ENCODE data around the gene S100A2. TPM values are rescaled to one million over a fixed set of nuclear protein-coding genes. Genes with fewer than 3 reads are reported as not detected.

Gene S100A2
- total and polyA plus RNA-seq, 2 experiments from 2014 or later = 0.66 to 0.89 TPM

DNA sequence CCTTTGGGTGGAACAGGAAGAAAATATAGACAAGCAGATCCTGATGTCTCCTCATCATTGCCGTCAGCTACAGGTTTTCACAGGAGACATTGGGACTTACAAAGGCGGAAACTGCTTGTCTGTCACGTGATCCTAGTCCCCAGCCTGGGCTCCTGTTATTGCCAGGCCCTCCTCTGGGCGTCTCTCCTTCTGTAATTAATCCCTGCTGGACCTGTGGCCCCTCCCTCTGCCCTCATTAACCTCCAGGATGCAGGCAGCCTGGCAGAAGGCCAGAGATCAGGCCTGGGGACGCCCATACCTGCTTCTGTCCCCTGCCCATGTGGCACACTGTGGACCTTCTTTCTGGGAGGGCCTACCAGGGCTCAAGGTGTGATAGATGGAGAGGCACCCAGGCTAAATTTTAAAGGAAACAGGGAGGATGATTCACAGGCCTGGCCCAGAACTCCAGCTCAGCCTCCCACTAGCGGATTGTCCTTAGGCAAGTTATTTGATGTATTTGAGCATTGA, 27.3 kb downstream of the S100A2 start:
- Histone ChIP-seq H3K9me2 (ENCODE audit: insufficient read depth) (peaks cover 6% of the 10 kb centered on the region; the same call in 1 of the 2 replicates), H3K4me3 (no peak overlapping the region), H2AFZ (peak overlapping the region; percentile 76; the same call in 1 of the 2 replicates), H3K27me3 (ENCODE audit: insufficient read depth) (peaks cover 32% of the 10 kb centered on the region), H3K27ac (ENCODE audit: low read depth) (peak overlapping the region; percentile 11; the same call in 1 of the 2 replicates), H3K4me2 (peak overlapping the region; percentile 60; the same call in 1 of the 2 replicates), H3K79me2 (replicated peaks; ENCODE audit: insufficient read depth) (no peaks in the 10 kb centered on the region), H3F3A (replicated peaks; ENCODE audit: low read depth) (peaks cover 6% of the 10 kb centered on the region; the same call in 1 of the 2 replicates), H4K20me1 (replicated peaks; ENCODE audit: insufficient read depth) (no peaks in the 10 kb centered on the region), H3K4me1 (ENCODE audit: insufficient read depth) (peaks cover 29% of the 10 kb centered on the region), H3K36me3 (ENCODE audit: insufficient read depth) (no peaks in the 10 kb centered on the region)
- Mint-ChIP-seq H3K4me1 (peaks cover 31% of the 10 kb centered on the region), H3K9me3 (no peaks in the 10 kb centered on the region; the same call in 2 of the 3 replicates), H3K4me3 (no peak overlapping the region), H3K36me3 (ENCODE audit: low read depth) (no peaks in the 10 kb centered on the region; the same call in 2 of the 3 replicates), H3K27ac (peak overlapping the region; percentile 29; the same call in 1 of the 2 replicates), H3K27me3 (ENCODE audit: insufficient read depth, low read depth, poor library complexity) (peaks cover 36% of the 10 kb centered on the region)
- ATAC-seq (peak; percentile 76), DNase-seq (ENCODE audit: low spot score) (peak; percentile 85)
- TF ChIP-seq, protein P1, sequence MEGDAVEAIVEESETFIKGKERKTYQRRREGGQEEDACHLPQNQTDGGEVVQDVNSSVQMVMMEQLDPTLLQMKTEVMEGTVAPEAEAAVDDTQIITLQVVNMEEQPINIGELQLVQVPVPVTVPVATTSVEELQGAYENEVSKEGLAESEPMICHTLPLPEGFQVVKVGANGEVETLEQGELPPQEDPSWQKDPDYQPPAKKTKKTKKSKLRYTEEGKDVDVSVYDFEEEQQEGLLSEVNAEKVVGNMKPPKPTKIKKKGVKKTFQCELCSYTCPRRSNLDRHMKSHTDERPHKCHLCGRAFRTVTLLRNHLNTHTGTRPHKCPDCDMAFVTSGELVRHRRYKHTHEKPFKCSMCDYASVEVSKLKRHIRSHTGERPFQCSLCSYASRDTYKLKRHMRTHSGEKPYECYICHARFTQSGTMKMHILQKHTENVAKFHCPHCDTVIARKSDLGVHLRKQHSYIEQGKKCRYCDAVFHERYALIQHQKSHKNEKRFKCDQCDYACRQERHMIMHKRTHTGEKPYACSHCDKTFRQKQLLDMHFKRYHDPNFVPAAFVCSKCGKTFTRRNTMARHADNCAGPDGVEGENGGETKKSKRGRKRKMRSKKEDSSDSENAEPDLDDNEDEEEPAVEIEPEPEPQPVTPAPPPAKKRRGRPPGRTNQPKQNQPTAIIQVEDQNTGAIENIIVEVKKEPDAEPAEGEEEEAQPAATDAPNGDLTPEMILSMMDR (conservative IDR thresholded peaks at IDR 0.05; ENCODE audit: low read depth in 2 of 2) = peak; percentile 9 to 22; a peak in 1 of 4 replicates
- TF ChIP-seq EZH2 (IDR thresholded peaks at IDR 0.05; ENCODE audit: low read depth, unreplicated experiment) (no peak), POLR2AphosphoS5 (IDR thresholded peaks at IDR 0.05; ENCODE audit: low read depth) (peak; percentile 39; the same call in 1 of the 2 replicates)

DNA sequence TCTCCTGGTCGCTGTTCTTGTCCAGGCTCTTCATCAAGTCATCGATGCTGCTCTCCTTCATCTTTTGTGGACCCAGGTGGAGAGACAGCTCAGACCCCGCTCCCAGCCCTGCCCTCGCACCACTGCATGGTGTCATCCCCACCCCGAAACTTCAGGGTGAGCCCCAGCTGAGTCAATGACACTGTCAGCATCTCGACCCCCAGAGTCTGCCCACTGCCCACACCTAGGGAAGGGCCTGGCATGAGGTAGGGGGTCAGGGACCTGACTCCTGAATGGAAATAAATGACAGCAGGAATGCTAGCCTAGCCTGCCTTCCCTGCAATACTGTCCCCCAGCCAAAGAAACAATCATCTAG, 28.3 kb downstream of the S100A2 start:
- Histone ChIP-seq H3K4me1 (ENCODE audit: insufficient read depth) (peaks cover 32% of the 10 kb centered on the region), H3K27me3 (ENCODE audit: insufficient read depth) (peaks cover 32% of the 10 kb centered on the region), H4K20me1 (replicated peaks; ENCODE audit: insufficient read depth) (no peaks in the 10 kb centered on the region), H2AFZ (no peak overlapping the region), H3K4me2 (no peak overlapping the region), H3K27ac (ENCODE audit: low read depth) (no peak overlapping the region), H3K4me3 (no peak overlapping the region), H3K79me2 (replicated peaks; ENCODE audit: insufficient read depth) (no peaks in the 10 kb centered on the region), H3K9me2 (ENCODE audit: insufficient read depth) (peaks cover 6% of the 10 kb centered on the region; the same call in 1 of the 2 replicates), H3K36me3 (ENCODE audit: insufficient read depth) (no peaks in the 10 kb centered on the region), H3F3A (replicated peaks; ENCODE audit: low read depth) (peaks cover 10% of the 10 kb centered on the region; the same call in 1 of the 2 replicates)
- no peak overlapping the region for H3K4me3 Mint-ChIP-seq
- H3K4me1 Mint-ChIP-seq = peaks cover 40% of the 10 kb centered on the region
- H3K27me3 Mint-ChIP-seq (ENCODE audit: insufficient read depth, low read depth, poor library complexity) = peaks cover 35% of the 10 kb centered on the region
- no peaks in the 10 kb centered on the region for H3K9me3 Mint-ChIP-seq
- no peaks in the 10 kb centered on the region; the same call in 2 of the 3 replicates for H3K36me3 Mint-ChIP-seq (ENCODE audit: low read depth)
- no peak for ATAC-seq
- no peak for DNase-seq (ENCODE audit: low spot score)
- no peak overlapping the region for H3K27ac Mint-ChIP-seq
- TF ChIP-seq EZH2 (IDR thresholded peaks at IDR 0.05; ENCODE audit: low read depth, unreplicated experiment) (no peak), ETS1 (IDR thresholded peaks at IDR 0.05) (no peak), POLR2AphosphoS5 (IDR thresholded peaks at IDR 0.05; ENCODE audit: low read depth) (no peak), ZNF114 (CRISPR knock-in tag; IDR thresholded peaks at IDR 0.05) (no peak), NANOG (IDR thresholded peaks at IDR 0.05; ENCODE audit: borderline replicate concordance) (no peak)
- TF ChIP-seq, protein P2, sequence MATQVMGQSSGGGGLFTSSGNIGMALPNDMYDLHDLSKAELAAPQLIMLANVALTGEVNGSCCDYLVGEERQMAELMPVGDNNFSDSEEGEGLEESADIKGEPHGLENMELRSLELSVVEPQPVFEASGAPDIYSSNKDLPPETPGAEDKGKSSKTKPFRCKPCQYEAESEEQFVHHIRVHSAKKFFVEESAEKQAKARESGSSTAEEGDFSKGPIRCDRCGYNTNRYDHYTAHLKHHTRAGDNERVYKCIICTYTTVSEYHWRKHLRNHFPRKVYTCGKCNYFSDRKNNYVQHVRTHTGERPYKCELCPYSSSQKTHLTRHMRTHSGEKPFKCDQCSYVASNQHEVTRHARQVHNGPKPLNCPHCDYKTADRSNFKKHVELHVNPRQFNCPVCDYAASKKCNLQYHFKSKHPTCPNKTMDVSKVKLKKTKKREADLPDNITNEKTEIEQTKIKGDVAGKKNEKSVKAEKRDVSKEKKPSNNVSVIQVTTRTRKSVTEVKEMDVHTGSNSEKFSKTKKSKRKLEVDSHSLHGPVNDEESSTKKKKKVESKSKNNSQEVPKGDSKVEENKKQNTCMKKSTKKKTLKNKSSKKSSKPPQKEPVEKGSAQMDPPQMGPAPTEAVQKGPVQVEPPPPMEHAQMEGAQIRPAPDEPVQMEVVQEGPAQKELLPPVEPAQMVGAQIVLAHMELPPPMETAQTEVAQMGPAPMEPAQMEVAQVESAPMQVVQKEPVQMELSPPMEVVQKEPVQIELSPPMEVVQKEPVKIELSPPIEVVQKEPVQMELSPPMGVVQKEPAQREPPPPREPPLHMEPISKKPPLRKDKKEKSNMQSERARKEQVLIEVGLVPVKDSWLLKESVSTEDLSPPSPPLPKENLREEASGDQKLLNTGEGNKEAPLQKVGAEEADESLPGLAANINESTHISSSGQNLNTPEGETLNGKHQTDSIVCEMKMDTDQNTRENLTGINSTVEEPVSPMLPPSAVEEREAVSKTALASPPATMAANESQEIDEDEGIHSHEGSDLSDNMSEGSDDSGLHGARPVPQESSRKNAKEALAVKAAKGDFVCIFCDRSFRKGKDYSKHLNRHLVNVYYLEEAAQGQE (IDR thresholded peaks at IDR 0.05; ENCODE audit: unreplicated experiment) = no peak
- TF ChIP-seq, protein P3, sequence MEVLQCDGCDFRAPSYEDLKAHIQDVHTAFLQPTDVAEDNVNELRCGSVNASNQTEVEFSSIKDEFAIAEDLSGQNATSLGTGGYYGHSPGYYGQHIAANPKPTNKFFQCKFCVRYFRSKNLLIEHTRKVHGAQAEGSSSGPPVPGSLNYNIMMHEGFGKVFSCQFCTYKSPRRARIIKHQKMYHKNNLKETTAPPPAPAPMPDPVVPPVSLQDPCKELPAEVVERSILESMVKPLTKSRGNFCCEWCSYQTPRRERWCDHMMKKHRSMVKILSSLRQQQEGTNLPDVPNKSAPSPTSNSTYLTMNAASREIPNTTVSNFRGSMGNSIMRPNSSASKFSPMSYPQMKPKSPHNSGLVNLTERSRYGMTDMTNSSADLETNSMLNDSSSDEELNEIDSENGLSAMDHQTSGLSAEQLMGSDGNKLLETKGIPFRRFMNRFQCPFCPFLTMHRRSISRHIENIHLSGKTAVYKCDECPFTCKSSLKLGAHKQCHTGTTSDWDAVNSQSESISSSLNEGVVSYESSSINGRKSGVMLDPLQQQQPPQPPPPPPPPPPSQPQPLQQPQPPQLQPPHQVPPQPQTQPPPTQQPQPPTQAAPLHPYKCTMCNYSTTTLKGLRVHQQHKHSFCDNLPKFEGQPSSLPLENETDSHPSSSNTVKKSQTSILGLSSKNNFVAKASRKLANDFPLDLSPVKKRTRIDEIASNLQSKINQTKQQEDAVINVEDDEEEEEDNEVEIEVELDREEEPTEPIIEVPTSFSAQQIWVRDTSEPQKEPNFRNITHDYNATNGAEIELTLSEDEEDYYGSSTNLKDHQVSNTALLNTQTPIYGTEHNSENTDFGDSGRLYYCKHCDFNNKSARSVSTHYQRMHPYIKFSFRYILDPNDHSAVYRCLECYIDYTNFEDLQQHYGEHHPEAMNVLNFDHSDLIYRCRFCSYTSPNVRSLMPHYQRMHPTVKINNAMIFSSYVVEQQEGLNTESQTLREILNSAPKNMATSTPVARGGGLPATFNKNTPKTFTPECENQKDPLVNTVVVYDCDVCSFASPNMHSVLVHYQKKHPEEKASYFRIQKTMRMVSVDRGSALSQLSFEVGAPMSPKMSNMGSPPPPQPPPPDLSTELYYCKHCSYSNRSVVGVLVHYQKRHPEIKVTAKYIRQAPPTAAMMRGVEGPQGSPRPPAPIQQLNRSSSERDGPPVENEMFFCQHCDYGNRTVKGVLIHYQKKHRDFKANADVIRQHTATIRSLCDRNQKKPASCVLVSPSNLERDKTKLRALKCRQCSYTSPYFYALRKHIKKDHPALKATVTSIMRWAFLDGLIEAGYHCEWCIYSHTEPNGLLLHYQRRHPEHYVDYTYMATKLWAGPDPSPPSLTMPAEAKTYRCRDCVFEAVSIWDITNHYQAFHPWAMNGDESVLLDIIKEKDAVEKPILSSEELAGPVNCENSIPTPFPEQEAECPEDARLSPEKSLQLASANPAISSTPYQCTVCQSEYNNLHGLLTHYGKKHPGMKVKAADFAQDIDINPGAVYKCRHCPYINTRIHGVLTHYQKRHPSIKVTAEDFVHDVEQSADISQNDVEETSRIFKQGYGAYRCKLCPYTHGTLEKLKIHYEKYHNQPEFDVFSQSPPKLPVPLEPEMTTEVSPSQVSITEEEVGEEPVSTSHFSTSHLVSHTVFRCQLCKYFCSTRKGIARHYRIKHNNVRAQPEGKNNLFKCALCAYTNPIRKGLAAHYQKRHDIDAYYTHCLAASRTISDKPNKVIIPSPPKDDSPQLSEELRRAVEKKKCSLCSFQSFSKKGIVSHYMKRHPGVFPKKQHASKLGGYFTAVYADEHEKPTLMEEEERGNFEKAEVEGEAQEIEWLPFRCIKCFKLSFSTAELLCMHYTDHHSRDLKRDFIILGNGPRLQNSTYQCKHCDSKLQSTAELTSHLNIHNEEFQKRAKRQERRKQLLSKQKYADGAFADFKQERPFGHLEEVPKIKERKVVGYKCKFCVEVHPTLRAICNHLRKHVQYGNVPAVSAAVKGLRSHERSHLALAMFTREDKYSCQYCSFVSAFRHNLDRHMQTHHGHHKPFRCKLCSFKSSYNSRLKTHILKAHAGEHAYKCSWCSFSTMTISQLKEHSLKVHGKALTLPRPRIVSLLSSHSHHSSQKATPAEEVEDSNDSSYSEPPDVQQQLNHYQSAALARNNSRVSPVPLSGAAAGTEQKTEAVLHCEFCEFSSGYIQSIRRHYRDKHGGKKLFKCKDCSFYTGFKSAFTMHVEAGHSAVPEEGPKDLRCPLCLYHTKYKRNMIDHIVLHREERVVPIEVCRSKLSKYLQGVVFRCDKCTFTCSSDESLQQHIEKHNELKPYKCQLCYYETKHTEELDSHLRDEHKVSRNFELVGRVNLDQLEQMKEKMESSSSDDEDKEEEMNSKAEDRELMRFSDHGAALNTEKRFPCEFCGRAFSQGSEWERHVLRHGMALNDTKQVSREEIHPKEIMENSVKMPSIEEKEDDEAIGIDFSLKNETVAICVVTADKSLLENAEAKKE (CRISPR knock-in tag; IDR thresholded peaks at IDR 0.05) = no peak

Measured in GM23338 (cell line).